NCI-H510A (cell line): Measurements from ENCODE around the gene ZRANB3.
"Not testable (repeated sequence)": the region's sequence is repeated elsewhere in the genome, so short reads cannot be mapped to it uniquely, and the experiment has no call there.

Experiments
- DNase-seq: peaks from one replicate; lab custom pipeline; 2025; lab: John Stamatoyannopoulos, UW

Gene ZRANB3

GRCh38 chr2:135320465-135321355 lies 210.3 kb downstream of the ZRANB3 start:
- no peak for DNase-seq

DNA sequence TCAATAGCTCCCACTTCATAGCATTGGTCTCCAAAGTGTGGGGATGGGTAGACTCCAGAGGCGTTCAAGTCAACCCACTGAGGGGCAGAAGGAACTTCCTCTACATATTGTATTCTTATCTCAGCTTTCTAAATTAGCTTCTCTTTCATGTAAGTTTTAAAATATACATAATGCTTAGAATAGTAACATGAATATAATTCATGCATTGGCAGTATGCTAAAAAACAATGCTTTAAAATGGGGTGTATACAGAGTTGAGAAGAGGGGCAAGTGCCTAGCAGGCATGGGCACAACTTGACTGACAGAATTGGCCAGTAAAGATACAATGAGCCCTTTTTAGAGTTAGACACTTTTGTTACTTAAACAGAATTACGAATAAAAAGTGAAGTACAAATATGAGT lies 212.2 kb downstream of the ZRANB3 start:
- no peak for DNase-seq

DNA sequence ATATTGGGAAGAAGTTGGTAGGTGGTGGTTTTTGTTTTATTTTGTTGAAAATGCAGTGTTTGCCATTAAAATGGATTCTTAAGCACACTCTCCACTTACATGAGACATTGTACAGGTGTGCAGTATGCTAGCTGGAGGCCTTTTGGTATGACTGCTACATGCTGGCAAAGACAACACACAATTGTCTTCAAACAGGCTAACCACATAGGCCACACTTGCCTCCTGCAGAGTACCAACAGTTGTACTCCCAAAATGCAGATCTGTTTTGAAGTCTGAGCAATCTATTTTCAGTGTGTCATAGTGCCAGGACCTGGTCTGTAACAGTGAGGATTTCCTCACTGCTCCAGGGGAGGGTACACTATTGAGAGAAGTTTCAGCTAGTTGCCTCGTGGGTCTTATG lies 213.6 kb downstream of the ZRANB3 start:
- DNase-seq, result no peak

DNA sequence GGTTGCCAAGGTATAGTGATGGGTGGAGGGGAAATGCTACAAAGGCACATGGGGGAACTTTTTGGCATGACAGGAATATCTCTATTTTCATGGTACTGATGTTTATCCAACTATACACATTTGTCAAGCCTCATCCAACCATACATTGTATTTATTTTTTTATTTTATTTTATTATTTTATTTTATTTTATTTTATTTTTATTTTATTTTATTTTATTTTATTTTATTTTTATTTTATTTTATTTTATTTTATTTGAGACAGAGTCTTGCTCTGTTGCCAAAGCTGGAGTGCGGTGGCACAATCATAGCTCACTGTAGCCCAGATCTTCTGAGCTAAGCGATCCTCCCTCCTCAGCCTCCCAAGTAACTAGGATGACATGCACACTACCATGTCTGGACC lies 219.1 kb downstream of the ZRANB3 start:
- no peak for DNase-seq

GRCh38 chr2:135311268-135311667 lies 219.8 kb downstream of the ZRANB3 start:
- DNase-seq, result no peak

GRCh38 chr2:135304694-135305093 lies 226.3 kb downstream of the ZRANB3 start:
- DNase-seq, result no peak

DNA sequence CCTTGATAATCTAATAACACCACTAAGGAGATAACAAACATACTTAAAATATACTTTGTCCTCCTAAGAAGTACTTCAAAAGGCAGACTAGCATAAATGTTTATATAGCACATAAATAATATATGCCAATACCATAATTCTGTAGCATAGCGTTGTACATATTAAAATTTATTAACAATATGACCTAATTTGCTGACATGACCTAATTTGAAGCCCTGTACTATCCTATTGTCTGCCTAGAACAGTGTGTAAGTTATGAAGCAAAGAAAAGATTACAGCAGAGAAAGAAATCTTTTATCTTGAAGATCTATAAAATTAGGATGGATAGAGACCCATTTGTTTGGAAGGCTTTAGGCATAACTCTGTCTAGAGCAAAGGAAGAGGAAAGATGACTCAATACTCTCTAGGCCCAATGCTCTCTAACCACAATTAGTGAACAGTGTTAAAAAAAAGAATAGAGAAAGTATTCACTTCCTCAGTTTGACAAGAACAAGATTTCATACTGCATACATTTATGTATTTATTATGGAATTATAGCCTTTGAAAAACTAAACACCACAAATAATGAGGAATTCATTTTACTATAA lies 231.3 kb downstream of the ZRANB3 start:
- DNase-seq, result no peak

GRCh38 chr2:135299165-135299564 lies 231.9 kb downstream of the ZRANB3 start:
- no peak for DNase-seq

- DNase-seq, result not testable (repeated sequence)
Observed at GRCh38 chr2:135287121-135287520, 243.9 kb downstream of the ZRANB3 start.

- no peak for DNase-seq
Observed at GRCh38 chr2:135285391-135285790, 245.6 kb downstream of the ZRANB3 start.

GRCh38 chr2:135281379-135281778 lies 249.6 kb downstream of the ZRANB3 start:
- no peak for DNase-seq

DNA sequence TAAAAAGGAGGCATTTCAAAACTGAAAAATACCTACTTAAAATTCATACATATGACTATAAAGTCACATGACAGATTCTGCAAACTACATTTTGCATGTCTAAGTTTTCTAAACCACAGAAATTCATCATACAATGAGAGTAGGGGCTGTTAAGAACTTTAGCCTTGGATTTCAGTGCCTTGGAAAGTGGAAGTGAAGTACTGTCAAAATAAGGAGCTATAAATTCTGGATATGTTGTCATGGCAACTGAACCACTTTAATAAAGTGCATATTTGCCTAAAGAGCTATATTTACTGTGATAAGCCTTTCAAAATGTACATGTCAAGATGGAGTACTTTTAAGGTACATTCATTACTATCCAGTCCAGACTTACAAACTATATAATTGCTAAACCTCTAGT lies 251.8 kb downstream of the ZRANB3 start:
- DNase-seq, result no peak

- no peak for DNase-seq
Observed at GRCh38 chr2:135276525-135276924, 254.5 kb downstream of the ZRANB3 start.

DNA sequence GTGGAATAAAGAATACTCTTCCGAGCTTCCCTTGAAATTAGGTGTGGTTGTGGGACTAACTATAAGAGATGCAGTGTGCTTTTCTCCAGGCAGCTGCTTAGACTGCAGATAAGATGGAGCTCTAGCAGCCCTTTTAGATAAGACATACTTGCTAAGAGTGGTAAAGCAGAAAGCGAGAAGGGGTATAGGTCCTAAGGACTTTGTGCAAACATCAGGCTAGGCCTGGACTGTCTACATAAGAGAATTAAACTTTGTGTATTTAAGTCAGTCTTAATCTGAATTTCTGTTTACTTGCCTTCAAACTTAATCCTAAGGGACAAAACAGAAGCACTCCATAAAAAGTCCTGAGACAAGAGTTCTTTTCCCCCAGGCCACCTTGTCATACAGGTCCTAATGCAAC lies 260.0 kb downstream of the ZRANB3 start:
- no peak for DNase-seq

GRCh38 chr2:135265960-135266490 lies 265.0 kb downstream of the ZRANB3 start:
- no peak for DNase-seq

DNA sequence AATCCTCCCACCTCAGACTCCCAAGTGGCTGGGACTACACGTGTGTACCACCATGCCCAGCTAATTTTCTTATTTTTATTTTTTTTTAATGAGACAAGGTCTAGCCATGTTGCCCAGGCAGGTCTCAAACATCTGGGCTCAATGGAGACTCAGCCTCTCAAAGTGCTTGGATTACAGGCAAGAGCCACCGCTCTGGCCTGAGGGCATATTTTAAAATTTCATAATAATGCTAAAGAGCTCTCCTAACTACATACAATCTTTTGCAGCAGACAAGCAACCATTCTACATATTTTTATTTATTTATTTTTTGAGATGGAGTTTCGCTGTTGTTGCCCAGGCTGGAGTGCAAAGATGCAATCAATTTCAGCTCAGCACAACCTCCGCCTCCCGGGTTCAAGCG lies 271.9 kb downstream of the ZRANB3 start:
- DNase-seq, result no peak

GRCh38 chr2:135258193-135258592 lies 272.8 kb downstream of the ZRANB3 start:
- no peak for DNase-seq

- no peak for DNase-seq
Observed at GRCh38 chr2:135257383-135258090, 273.5 kb downstream of the ZRANB3 start.

GRCh38 chr2:135256531-135257260 lies 274.3 kb downstream of the ZRANB3 start:
- DNase-seq, result no peak

GRCh38 chr2:135255208-135255607 lies 275.8 kb downstream of the ZRANB3 start:
- no peak for DNase-seq

DNA sequence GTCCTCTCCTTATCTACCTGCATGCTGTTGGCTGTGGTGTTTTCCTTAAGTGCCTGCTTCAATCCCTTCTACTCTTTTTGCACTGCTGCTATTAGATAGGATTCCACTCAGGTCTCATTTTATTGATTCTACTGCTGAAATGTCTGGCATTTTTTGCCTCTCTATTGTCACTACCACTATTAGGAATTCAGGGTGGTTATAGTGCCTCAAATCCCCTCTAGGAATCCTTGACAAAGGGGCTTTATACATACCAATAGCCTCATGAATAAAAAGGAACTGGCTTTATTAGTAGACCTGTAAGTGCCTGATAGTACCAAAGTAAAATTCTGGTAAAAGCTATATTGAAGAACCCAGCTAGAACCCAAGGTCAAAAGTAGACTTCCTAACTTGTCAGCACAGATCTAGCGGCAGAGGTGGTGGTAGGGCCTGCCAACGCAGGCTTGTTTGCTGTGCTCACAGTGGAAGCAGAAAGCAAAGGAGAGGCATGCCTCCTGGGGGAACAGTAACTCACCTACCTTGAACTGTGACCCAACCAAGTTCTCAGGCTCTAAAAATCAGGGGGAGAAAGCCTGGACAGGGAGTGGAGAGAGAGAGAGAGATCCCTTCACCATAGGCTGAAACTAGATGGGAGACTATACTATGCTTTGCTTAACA lies 278.1 kb downstream of the ZRANB3 start:
- no peak for DNase-seq
